Left lung (tissue), 10 donors: ENCODE measurements around the gene CELF4. TPM values are rescaled to one million over a fixed set of nuclear protein-coding genes. Genes with fewer than 3 reads are reported as not detected.
"Not testable (repeated sequence)": the region's sequence is repeated elsewhere in the genome, so short reads cannot be mapped to it uniquely, and the experiment has no call there.

Experiments used
- ATAC-seq: fragments of 200-7000 bp; cut with Tn5 transposase; one replicate; pipeline ENCODE4 v1.9.1; 2020; ENCODE audit warnings: moderate library complexity
- DNase-seq, 4 donors: peaks; one replicate each; pipeline ENCODE4 v3.0.0-alpha.2; 2013 to 2020
- H3K27ac ChIP-seq, 2 donors: fragments of 200-600 bp; sonication (generic) in 1 of 2; one replicate each; pipeline versions ENCODE4 v1.5.0 to v1.8.0; 2020 to 2021
- H3K27me3 ChIP-seq, 2 donors: fragments of 200-600 bp; sonication (generic) in 1 of 2; one replicate each; pipeline versions ENCODE4 v1.5.0 to v1.8.0; 2020 to 2021
- H3K36me3 ChIP-seq, 2 donors: fragments of 200-600 bp; sonication (generic) in 1 of 2; one replicate each; pipeline versions ENCODE4 v1.5.0 to v1.8.0; 2020 to 2021
- H3K4me1 ChIP-seq, 2 donors: fragments of 200-600 bp; one replicate each; pipeline ENCODE4 v1.8.0; 2021
- H3K4me3 ChIP-seq, 2 donors: fragments of 200-600 bp; sonication (generic) in 1 of 2; one replicate each; pipeline versions ENCODE4 v1.5.0 to v1.8.0; 2020 to 2021; ENCODE audit warnings: mild to moderate bottlenecking in 1 of 2
- H3K9me3 ChIP-seq, 2 donors: fragments of 200-600 bp; sonication (generic) in 1 of 2; one replicate each; pipeline versions ENCODE4 v1.5.0 to v1.8.0; 2020 to 2021
- CTCF ChIP-seq, 2 donors: fragments of 200-600 bp; sonication (generic) in 1 of 2; IDR thresholded peaks; one replicate each; pipeline versions ENCODE4 v1.5.0 to v1.8.0; 2021; ENCODE audit warnings: antibody characterized with exemption in 2 of 2
- intact Hi-C, 2 donors: fragments of 100-400 bp; cut with DNase I; formaldehyde crosslinking; loops; one replicate each; pipeline versions ENCODE4 v1.11.2 to v1.14.2; 2022
- polyA plus RNA-seq, 6 donors: library from polyadenylated mRNA; unstranded; fragments of 120-200 nt; gene quantifications; one replicate each; pipeline ENCODE4 v1.2.1, GENCODE V29; 2013; ENCODE audit not compliant: insufficient read length in 6 of 6
- total RNA-seq, 2 donors: library from RNA; stranded (reverse); fragmentation: NEBNext Ultra II Directional; extraction: Animal tissue kit (Norgen Biotek cat#: 25700); gene quantifications; one replicate each; pipeline ENCODE4 v1.2.1, GENCODE V29; 2021
- donor health status: DM: no; HTN: yes; CAD: no.
- donor health status: DM: no; HTN: no; CAD: no.

Gene CELF4
- total and polyA plus RNA-seq, 8 donors = 1.1 to 10.3 (median 7.4) TPM

GRCh38 chr18:37467002-37467662 is 98.5 kb downstream of the CELF4 start:
- Histone ChIP-seq H3K36me3 (no peaks in the 10 kb centered on the region), H3K9me3 (no peaks in the 10 kb centered on the region), H3K27ac (no peak overlapping the region), H3K27me3 (peaks cover 0 to 5% of the 10 kb centered on the region in 2 donors), H3K4me3 (no peak overlapping the region), H3K4me1 (no peaks in the 10 kb centered on the region)
- no peak for TF ChIP-seq CTCF (IDR thresholded peaks at IDR 0.05)
- ATAC-seq = no peak
- intact Hi-C loops = no loop called here
- no peak for DNase-seq

GRCh38 chr18:37465958-37466357 is 99.6 kb downstream of the CELF4 start:
- Histone ChIP-seq H3K4me3 (no peak overlapping the region), H3K4me1 (no peaks in the 10 kb centered on the region), H3K27me3 (peaks cover 0 to 5% of the 10 kb centered on the region in 2 donors), H3K27ac (no peak overlapping the region), H3K9me3 (no peaks in the 10 kb centered on the region), H3K36me3 (no peaks in the 10 kb centered on the region)
- TF ChIP-seq CTCF (IDR thresholded peaks at IDR 0.05) = no peak
- intact Hi-C loops = no loop called here
- ATAC-seq (peak; percentile 33), DNase-seq (peak in 1 of 4 donors; percentile 66)

- no peaks in the 10 kb centered on the region for H3K9me3 ChIP-seq
- H3K36me3 ChIP-seq = no peaks in the 10 kb centered on the region
- ATAC-seq (no peak), DNase-seq (no peak)
- no peak overlapping the region for H3K27ac ChIP-seq
- no peak for TF ChIP-seq CTCF (IDR thresholded peaks at IDR 0.05)
- H3K27me3 ChIP-seq = peaks cover 0 to 5% of the 10 kb centered on the region in 2 donors
- no peaks in the 10 kb centered on the region for H3K4me1 ChIP-seq
- H3K4me3 ChIP-seq = no peak overlapping the region
- intact Hi-C loops = no loop called here
Observed at GRCh38 chr18:37464257-37464656, 101.3 kb downstream of the CELF4 start.

- H3K27ac ChIP-seq, DNase-seq, H3K27me3 ChIP-seq, intact Hi-C loops, H3K4me1 ChIP-seq, H3K36me3 ChIP-seq, ATAC-seq, H3K9me3 ChIP-seq, H3K4me3 ChIP-seq: not testable (repeated sequence)
Observed at GRCh38 chr18:37461329-37461728, 104.3 kb downstream of the CELF4 start.

GRCh38 chr18:37460604-37461003 is 105.0 kb downstream of the CELF4 start:
- Histone ChIP-seq H3K9me3 (no peaks in the 10 kb centered on the region), H3K27ac (no peak overlapping the region), H3K4me3 (no peak overlapping the region), H3K36me3 (no peaks in the 10 kb centered on the region), H3K27me3 (no peaks in the 10 kb centered on the region), H3K4me1 (no peaks in the 10 kb centered on the region)
- TF ChIP-seq CTCF (IDR thresholded peaks at IDR 0.05) = no peak
- ATAC-seq (peak; percentile 32), DNase-seq (no peak)
- intact Hi-C loops = no loop called here

- no peaks in the 10 kb centered on the region for H3K9me3 ChIP-seq
- H3K27me3 ChIP-seq = no peaks in the 10 kb centered on the region
- no peaks in the 10 kb centered on the region for H3K36me3 ChIP-seq
- no peaks in the 10 kb centered on the region for H3K4me1 ChIP-seq
- H3K4me3 ChIP-seq = no peak overlapping the region
- intact Hi-C loops = no loop called here
- DNase-seq (no peak), ATAC-seq (no peak)
- no peak for TF ChIP-seq CTCF (IDR thresholded peaks at IDR 0.05)
- H3K27ac ChIP-seq = no peak overlapping the region
Observed at GRCh38 chr18:37458697-37459096, 106.9 kb downstream of the CELF4 start.
